NCI-H2171 treated with DMSO at 0.1 percent for 48 hours (cell line): ENCODE data around the gene KHNYN.
A peak's percentile ranks its signal among the peaks of the same experiment; 100 is the strongest.

ENCODE experiments used
- DNase-seq: peaks from one replicate; lab custom pipeline; 2025; lab: John Stamatoyannopoulos, UW

The KHNYN gene

GRCh38 chr14:24401810-24402702 is 27.7 kb upstream of the KHNYN start:
- no peak for DNase-seq

- DNase-seq: no peak
Observed at GRCh38 chr14:24403294-24403998, 26.3 kb upstream of the KHNYN start.

DNA sequence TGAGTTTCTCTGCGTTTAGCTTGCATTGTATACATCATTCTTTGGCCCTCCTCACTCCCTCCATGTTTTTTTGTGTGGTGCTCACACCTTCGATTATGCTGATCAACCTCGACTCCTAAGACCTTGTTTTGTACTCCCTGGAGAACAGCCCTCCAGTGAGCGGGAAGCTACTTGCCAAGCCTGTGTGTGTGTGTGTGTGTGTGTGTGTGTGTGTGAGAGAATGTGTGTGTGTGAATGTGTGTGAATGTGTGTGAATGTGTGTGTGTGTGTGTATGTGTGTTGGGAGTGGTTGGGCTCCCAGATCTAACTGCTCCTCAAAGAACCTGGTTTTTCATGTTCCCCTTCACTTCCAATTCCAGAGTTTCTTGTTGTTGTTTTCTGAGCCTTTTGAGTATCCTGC is 24.9 kb upstream of the KHNYN start:
- no peak for DNase-seq

DNA sequence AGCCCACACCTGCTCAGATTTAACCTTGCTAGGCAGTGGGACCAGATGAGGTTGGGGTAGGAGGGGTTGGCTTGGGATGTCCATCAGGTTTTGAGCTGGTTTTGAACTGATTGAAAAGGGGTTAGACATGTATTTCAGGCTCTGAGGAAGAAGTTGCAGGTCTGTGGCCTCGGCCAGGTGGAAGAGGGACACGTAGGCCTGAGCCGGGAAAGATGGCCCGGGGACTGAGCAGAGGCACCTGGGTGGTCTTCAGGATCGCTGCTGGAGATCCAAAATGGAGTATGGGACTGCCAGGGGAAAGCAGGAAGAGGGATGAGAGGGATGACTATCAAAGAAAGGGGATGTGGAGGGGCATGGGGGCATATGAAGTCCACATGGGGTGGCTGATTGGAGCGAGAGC is 23.3 kb upstream of the KHNYN start:
- no peak for DNase-seq

DNA sequence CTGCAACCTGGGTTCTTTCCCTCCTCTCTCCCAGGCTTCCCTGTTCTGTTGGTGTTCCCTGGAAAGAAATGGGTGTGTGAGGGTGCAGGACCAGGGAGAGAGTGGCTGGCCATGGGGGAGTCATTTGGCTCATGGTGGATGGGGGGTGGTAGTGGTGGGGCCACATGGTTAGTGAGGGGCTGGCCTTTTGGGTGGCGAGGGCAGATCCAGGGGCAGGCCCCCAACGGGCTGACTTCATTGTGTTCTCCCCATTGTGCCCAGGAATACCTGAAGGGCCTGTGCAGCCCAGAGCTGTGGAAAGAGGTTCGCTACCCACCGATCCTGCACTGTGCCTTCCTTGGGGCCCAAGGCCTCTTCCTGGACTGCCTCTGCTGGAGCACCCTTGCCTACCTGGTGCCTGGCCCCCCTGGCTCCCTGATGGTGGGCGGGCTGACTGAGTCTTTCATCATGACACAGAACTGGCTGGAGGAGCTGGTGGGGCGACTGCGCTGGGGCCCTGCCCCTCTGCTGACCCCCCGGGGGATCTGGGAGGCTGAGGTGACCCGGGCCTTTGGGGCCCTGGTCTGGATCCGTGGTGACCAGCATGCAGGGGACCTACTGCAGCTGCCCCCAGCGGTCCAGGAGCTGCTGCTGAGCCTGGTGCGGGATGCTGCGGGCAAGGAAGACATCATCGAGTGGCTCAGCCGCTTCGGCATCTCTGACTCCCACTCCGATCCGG is 22.0 kb upstream of the KHNYN start:
- no peak for DNase-seq

DNA sequence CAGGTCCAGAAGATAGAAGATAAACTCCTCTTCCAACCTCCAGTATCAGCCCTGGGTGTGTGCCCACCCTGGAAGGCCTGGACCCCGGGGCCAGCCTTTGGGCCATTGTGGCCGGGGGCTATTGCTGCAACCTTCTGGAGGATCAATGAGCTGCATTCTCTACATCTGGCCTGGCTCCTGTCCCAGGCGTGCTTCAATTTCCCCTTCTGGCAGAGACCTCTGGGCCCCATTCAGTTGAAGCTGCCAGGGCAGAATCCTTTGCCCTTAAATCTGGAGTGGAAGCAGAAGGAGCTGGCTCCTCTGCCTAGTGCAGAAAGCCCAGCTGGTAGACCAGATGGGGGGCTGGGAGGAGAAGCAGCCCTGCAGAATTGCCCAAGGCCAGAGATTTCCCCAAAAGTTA is 21.0 kb upstream of the KHNYN start:
- DNase-seq: peak; percentile 75

DNA sequence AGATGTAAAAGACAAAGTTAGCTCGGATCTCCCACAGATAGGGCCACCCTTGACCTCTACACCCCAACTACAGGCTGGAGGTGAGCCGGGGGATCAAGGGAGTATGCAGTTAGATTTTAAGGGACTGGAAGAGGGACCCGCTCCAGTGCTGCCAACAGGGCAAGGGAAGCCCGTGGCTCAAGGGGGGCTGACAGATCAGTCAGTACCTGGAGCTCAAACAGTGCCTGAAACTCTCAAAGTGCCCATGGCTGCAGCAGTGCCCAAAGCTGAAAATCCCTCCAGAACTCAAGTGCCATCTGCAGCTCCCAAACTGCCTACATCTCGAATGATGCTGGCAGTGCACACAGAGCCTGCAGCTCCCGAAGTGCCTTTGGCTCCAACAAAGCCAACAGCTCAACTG is 20.6 kb upstream of the KHNYN start:
- DNase-seq: peak; percentile 29

GRCh38 chr14:24409956-24410355 is 19.8 kb upstream of the KHNYN start:
- DNase-seq: no peak

DNA sequence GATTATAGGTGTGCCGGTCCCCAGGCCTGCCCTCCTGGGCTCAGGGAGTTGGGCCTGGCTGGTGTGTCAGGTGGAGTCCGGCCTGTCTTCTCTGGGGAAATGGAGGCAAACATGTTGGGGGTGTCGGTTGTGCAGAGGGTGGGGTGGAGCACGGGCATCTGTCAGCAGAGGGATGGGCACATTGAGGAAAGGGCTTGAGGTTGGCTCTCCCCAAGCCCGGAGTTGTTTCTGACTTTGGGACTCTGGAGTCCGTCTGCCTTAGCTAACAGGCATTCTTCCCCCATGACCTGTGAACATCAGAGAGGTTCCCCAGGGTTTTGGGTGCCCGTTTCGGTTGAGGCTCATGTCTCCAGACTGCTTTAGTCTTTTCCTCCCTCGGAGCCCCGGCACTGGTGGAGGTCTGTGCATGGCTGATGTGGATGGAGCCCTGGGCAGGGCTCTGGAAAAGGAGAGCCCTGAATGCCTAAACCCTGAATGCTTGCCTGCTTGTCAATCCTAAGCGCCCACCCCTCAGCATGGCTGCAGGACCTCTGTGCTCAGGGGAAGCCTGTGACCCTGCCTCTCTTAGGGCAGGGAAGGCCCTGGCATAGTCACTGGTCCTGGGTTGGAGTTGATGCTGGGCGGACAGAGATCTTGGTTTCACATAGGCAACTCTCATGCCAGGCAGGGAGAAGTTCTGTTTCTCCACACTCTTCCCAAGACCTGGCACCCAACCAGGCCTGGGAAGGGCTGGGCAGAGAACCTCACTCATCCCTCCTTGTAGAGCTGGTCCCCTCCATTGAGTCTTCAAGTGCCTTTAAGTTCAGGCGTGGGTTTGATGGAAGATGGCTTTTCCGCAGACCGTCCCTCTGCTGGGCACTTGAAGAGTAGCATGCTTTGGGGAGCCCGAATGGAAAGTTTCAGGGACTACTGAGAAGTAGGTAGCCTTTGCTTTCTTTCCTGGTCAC is 18.0 kb upstream of the KHNYN start:
- peak; percentile 59 for DNase-seq

DNA sequence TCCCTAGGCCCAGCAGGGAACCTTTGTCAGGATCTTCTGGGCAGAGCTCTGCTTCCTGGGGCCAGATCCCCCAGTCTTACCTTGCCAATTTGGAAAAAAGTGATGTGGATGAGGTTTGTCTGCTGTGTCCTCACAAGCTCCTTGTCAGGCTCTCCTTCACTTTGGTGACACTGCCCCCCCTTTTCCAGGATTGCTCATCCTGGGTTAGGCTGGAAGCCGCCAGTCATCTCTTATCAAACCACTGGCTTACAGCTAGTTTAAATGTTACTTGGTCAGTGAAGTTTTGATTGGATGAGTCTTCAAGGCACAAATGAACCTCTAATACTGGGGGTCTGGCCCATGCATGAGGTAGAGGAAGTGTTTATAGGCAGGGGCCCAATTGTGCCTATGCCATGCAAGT is 15.7 kb upstream of the KHNYN start:
- no peak for DNase-seq

- DNase-seq: no peak
Observed at GRCh38 chr14:24414732-24415420, 14.9 kb upstream of the KHNYN start.

DNA sequence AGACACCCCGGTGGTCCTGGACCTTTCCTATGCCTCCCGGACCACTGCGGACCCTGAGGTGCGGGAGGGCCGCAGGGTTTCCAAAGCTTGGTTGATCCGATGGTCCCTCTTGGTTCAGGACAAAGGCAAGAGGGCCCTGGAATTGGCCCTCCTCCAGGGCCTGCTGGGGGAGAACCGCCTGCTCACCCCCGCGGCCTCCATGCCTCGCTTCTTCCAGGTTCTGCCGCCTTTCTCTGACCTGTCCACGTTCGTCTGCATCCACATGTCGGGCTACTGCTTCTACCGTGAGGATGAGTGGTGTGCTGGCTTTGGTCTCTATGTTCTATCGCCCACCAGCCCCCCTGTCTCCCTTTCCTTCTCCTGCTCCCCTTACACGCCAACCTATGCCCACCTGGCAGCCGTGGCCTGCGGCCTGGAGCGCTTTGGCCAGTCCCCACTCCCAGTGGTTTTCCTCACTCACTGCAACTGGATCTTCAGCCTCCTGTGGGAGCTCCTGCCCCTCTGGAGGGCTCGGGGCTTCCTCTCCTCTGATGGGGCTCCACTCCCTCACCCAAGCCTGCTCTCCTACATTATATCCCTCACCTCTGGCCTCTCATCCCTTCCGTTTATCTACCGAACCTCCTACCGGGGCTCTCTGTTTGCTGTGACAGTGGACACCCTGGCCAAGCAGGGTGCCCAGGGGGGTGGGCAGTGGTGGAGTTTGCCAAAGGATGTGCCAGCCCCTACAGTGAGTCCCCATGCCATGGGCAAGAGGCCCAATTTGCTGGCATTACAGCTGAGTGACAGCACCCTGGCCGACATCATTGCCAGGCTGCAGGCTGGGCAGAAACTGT is 14.1 kb upstream of the KHNYN start:
- no peak for DNase-seq

GRCh38 chr14:24416254-24416931 is 13.4 kb upstream of the KHNYN start:
- DNase-seq: no peak

GRCh38 chr14:24416932-24417619 is 12.7 kb upstream of the KHNYN start:
- DNase-seq: no peak

GRCh38 chr14:24417832-24418491 is 11.8 kb upstream of the KHNYN start:
- DNase-seq: no peak

DNA sequence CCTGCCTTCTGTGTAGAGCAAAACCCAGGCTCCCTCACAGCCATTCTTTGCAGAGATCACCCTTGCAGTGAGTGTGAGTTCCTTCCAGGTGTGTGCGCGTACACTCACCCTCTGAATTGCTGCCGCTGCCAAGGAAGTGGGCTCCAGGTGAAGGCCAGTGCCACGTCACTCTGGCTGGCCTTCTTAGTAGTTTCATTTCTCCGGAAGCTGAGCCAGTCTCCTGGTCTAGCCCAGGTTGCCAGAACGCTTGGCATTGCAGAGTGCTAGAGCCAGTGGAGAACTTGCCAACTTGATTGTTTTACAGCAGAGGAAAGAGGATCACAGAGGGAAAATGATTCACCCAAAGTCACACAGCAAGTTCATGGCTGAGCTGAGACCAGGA is 11.3 kb upstream of the KHNYN start:
- DNase-seq: no peak

- no peak for DNase-seq
Observed at GRCh38 chr14:24422261-24422660, 7.5 kb upstream of the KHNYN start.
